Adrenal gland (tissue), 5 donors: ENCODE measurements around the gene A3GALT2.

ENCODE experiments used
- CTCF ChIP-seq, 6 experiments: fragments of 450-650 bp in 4 of 6; fragments of 200-600 bp in 2 of 6; sonication (generic) in 1 of 6; IDR thresholded peaks; 1 replicate in 5 of 6; 2 replicates in 1 of 6; pipeline versions ENCODE4 v1.5.1 to v1.8.0; 2016 to 2021; ENCODE audit warnings: antibody characterized with exemption in 6 of 6, mild to moderate bottlenecking in 2 of 6, moderate library complexity in 1 of 6
- POLR2A ChIP-seq, 2 donors: fragments of 450-650 bp; IDR thresholded peaks; one replicate each; pipeline ENCODE4 v1.6.1; 2017; ENCODE audit warnings: antibody characterized with exemption in 2 of 2, mild to moderate bottlenecking in 2 of 2, moderate library complexity in 1 of 2
- donor health status: DM: no; HTN: no; CAD: no.

DNA sequence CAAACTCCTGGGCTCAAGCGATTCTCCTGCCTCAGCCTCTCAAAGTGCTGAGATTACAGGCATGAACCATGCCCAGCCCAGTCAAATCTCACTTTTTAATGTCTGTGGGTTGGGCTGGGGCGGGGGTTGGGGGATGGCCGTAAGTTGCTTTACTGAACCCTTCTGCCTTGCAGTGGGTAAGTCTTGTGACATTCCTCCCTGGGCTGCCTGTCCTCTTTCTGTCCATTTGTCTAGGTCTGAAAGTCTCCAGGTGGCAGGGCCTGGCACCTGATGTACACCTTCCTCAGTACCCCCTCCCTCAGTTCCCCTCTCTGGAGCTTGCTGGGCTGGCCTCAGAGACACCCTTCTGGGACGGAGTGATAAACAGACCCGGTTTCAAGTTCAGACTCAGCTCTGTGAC is 51.3 kb downstream of the A3GALT2 start:
- TF ChIP-seq CTCF (IDR thresholded peaks at IDR 0.05) (no peak), POLR2A (IDR thresholded peaks at IDR 0.05) (no peak)
